ENCODE measurements around the gene SCD5.

The SCD5 gene

DNA sequence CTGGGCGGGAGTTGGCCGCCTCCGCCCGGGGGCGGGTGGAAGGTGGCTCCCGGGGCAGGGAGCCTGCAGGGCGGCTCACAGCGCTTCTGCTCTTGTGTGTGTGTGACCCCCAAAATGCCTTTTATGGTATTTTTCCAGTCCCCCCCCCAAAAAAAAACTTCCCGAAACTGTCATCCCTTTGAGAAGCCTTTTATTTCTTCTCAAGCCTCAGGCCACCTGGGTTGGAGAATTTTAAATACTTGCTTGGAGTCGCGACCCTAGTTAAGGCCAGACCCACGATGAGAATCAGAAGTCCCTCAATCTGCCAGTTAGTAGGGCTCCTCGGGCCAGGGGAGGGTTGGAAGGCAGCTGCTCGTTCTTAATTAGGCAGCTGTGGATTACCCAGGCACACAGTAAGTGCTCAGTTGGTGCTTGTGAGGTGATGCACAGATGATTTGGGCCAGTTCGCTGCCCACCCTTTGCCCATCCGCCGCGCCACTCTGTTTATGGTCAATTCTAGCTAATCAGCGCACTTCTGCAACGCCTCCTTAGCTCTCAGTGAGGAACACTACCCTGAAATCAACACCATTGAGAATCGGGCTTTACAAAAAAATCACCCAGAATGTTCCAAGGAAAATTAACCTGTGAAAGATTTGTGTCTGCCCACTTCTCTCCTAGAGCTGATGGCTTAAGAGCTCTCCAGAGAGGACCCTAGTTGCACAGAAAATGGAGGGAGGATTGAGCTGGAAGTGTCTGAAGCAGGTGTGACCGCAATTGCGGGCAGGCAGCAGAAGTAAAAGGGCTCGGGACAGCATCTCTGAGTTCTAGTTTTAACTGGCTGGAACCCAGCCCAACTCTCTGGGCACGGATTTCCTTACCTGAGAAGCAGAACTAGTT, 648 bp upstream of the SCD5 start:
- H3K4me3 ChIP-seq (replicated peaks; ENCODE audit: insufficient read depth, low read length), result peak overlapping the region; percentile 51
- peaks cover 23% of the 10 kb centered on the region for H3K27me3 ChIP-seq (ENCODE audit: insufficient read depth, poor library complexity, severe bottlenecking)
- TF ChIP-seq, protein P1, sequence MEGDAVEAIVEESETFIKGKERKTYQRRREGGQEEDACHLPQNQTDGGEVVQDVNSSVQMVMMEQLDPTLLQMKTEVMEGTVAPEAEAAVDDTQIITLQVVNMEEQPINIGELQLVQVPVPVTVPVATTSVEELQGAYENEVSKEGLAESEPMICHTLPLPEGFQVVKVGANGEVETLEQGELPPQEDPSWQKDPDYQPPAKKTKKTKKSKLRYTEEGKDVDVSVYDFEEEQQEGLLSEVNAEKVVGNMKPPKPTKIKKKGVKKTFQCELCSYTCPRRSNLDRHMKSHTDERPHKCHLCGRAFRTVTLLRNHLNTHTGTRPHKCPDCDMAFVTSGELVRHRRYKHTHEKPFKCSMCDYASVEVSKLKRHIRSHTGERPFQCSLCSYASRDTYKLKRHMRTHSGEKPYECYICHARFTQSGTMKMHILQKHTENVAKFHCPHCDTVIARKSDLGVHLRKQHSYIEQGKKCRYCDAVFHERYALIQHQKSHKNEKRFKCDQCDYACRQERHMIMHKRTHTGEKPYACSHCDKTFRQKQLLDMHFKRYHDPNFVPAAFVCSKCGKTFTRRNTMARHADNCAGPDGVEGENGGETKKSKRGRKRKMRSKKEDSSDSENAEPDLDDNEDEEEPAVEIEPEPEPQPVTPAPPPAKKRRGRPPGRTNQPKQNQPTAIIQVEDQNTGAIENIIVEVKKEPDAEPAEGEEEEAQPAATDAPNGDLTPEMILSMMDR (IDR thresholded peaks at IDR 0.05; ENCODE audit: insufficient read depth, low read length), result no peak
- TF ChIP-seq SPI1 (IDR thresholded peaks at IDR 0.05; ENCODE audit: borderline replicate concordance, low read depth) (no peak), GABPA (IDR thresholded peaks at IDR 0.05; ENCODE audit: low read depth) (no peak), POLR2AphosphoS5 (IDR thresholded peaks at IDR 0.05; ENCODE audit: low read depth) (no peak)
- TF ChIP-seq, protein P2, sequence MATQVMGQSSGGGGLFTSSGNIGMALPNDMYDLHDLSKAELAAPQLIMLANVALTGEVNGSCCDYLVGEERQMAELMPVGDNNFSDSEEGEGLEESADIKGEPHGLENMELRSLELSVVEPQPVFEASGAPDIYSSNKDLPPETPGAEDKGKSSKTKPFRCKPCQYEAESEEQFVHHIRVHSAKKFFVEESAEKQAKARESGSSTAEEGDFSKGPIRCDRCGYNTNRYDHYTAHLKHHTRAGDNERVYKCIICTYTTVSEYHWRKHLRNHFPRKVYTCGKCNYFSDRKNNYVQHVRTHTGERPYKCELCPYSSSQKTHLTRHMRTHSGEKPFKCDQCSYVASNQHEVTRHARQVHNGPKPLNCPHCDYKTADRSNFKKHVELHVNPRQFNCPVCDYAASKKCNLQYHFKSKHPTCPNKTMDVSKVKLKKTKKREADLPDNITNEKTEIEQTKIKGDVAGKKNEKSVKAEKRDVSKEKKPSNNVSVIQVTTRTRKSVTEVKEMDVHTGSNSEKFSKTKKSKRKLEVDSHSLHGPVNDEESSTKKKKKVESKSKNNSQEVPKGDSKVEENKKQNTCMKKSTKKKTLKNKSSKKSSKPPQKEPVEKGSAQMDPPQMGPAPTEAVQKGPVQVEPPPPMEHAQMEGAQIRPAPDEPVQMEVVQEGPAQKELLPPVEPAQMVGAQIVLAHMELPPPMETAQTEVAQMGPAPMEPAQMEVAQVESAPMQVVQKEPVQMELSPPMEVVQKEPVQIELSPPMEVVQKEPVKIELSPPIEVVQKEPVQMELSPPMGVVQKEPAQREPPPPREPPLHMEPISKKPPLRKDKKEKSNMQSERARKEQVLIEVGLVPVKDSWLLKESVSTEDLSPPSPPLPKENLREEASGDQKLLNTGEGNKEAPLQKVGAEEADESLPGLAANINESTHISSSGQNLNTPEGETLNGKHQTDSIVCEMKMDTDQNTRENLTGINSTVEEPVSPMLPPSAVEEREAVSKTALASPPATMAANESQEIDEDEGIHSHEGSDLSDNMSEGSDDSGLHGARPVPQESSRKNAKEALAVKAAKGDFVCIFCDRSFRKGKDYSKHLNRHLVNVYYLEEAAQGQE (IDR thresholded peaks at IDR 0.05; ENCODE audit: insufficient replicate concordance, low read depth), result no peak
- peak; percentile 13 to 33 for DNase-seq (ENCODE audit: low read depth in 1 of 2, low spot score in 1 of 2)
- no peak overlapping the region for H3K27ac ChIP-seq (replicated peaks)

DNA sequence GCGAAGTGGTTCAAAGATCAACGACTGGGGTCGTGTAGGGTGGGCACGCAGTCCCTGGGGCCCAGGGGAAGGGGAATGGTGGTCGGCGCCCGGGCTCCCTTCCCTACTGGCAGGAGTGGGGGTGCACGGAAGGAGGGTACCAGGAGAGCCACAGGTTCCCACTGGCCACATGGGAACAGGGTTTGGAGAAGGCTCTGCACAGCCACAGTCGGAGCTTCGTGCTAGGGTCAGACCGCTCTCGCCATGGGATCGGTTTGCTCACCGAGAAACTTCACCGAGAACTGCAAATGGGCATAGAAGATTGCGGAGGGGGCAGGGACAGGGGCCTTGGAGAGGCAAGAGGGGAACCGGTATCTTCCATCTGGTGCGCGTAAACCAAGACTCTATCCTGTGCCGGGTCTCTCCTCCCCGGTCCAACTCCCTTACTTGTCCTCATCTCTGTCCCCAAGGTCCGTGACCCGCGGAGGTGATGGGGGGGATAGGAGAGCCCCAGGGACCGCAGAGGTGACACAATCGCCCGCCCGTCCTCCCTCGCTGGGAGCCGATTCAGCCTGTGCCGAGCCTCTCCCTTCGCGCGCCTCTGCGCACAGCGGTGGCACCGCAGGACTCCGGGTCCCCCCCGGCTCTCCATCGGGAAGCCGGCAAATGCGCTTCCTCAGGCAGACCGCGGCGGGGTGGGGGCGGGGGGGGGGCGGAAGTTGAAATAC, 1.0 kb downstream of the SCD5 start:
- DNase-seq (ENCODE audit: low read depth in 1 of 2, low spot score in 1 of 2), result peak in 1 of 2 experiments; percentile 7
- no peak for TF ChIP-seq SPI1 (IDR thresholded peaks at IDR 0.05; ENCODE audit: borderline replicate concordance, low read depth)
- TF ChIP-seq, protein P2 (IDR thresholded peaks at IDR 0.05; ENCODE audit: insufficient replicate concordance, low read depth), result no peak
- TF ChIP-seq POLR2AphosphoS5 (IDR thresholded peaks at IDR 0.05; ENCODE audit: low read depth), result no peak
- no peak for TF ChIP-seq GABPA (IDR thresholded peaks at IDR 0.05; ENCODE audit: low read depth)
- TF ChIP-seq, protein P1 (IDR thresholded peaks at IDR 0.05; ENCODE audit: insufficient read depth, low read length), result no peak
- peaks cover 28% of the 10 kb centered on the region for H3K27me3 ChIP-seq (ENCODE audit: insufficient read depth, poor library complexity, severe bottlenecking)

DNA sequence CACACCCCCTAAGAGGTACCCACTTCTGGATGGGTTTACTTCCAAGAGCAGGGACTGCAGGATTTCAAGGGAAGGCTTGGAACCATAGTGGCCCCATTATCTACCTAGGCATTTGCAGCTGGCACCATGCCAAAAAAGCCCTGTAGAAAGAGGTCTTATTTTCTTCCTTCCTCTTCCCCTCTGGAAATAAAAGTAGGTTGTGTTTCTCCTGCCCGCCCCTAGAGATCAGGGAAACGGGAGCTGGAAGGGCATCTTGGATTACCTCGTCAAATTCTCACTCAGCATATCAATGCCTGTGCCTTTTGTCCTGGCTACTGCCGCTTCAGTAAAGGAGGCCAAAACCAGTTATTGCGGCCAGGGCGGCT, 1.6 kb downstream of the SCD5 start:
- Histone ChIP-seq H3K27ac (replicated peaks) (no peak overlapping the region), H3K4me3 (replicated peaks; ENCODE audit: insufficient read depth, low read length) (no peak overlapping the region), H3K27me3 (ENCODE audit: insufficient read depth, poor library complexity, severe bottlenecking) (peaks cover 28% of the 10 kb centered on the region)
- no peak for TF ChIP-seq SPI1 (IDR thresholded peaks at IDR 0.05; ENCODE audit: borderline replicate concordance, low read depth)
- TF ChIP-seq, protein P2 (IDR thresholded peaks at IDR 0.05; ENCODE audit: insufficient replicate concordance, low read depth), result no peak
- no peak for TF ChIP-seq POLR2AphosphoS5 (IDR thresholded peaks at IDR 0.05; ENCODE audit: low read depth)
- TF ChIP-seq GABPA (IDR thresholded peaks at IDR 0.05; ENCODE audit: low read depth), result no peak
- no peak for DNase-seq (ENCODE audit: low read depth in 1 of 2, low spot score in 1 of 2)

More for the DNA sequence above, 1.0 kb downstream of the SCD5 start:
- H3K27ac ChIP-seq (replicated peaks), result no peak overlapping the region
- no peak overlapping the region; the same call in 1 of the 2 replicates for H3K4me3 ChIP-seq (replicated peaks; ENCODE audit: insufficient read depth, low read length)

Measured in HL-60 (cell line).